ENCODE results near the gene CFTR.

DNA sequence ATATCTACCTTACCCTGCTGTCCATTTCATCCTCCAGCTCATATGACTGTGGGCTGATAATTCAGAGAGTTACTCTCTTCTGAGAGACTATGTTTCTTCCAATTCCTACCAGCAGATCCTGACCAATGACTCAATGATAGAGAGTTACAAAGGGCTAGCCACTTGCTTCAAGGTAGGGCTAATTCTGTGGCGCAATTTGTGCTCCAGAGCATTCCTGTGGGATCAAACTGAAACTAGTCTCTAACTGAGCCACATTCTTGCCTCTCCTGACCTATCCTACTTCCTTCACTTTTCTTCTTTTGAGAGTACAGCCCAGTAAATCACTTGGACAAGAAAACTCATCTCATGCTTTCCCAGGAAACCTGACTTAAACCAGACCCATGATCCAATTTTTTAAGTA, 34.6 kb upstream of the CFTR start:
- TF ChIP-seq, protein P1, sequence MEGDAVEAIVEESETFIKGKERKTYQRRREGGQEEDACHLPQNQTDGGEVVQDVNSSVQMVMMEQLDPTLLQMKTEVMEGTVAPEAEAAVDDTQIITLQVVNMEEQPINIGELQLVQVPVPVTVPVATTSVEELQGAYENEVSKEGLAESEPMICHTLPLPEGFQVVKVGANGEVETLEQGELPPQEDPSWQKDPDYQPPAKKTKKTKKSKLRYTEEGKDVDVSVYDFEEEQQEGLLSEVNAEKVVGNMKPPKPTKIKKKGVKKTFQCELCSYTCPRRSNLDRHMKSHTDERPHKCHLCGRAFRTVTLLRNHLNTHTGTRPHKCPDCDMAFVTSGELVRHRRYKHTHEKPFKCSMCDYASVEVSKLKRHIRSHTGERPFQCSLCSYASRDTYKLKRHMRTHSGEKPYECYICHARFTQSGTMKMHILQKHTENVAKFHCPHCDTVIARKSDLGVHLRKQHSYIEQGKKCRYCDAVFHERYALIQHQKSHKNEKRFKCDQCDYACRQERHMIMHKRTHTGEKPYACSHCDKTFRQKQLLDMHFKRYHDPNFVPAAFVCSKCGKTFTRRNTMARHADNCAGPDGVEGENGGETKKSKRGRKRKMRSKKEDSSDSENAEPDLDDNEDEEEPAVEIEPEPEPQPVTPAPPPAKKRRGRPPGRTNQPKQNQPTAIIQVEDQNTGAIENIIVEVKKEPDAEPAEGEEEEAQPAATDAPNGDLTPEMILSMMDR (IDR thresholded peaks at IDR 0.05 in 4 of 5, conservative IDR thresholded peaks at IDR 0.05 in 1 of 5) = no peak
- TF ChIP-seq POLR2A (IDR thresholded peaks at IDR 0.05) = no peak

Data from gastrocnemius medialis (tissue), 4 donors.